Measurements from ENCODE around the gene ATP8A2.

- TF ChIP-seq CTCF (IDR thresholded peaks at IDR 0.05; ENCODE audit: insufficient read depth, low read depth, low read length), result no peak
- TF ChIP-seq EZH2 (IDR thresholded peaks at IDR 0.05; ENCODE audit: insufficient read depth, low read length), result no peak
Observed at GRCh38 chr13:25867038-25867437, 495.3 kb downstream of the ATP8A2 start.

Measured in astrocyte (in vitro differentiated cells and primary cell).